22Rv1 (cell line): ENCODE results near the gene KIF26B.

Experiments
- ZFX ChIP-seq: fragments of 450-650 bp; IDR thresholded peaks from 2 replicates; pipeline ENCODE4 v1.6.1; 2017; ENCODE audit warnings: antibody characterized with exemption, borderline replicate concordance
- TF ChIP-seq, protein P1 (sequence below): fragments of 450-650 bp; IDR thresholded peaks from 2 replicates; pipeline ENCODE4 v1.5.1; 2017; ENCODE audit warnings: mild to moderate bottlenecking

DNA sequence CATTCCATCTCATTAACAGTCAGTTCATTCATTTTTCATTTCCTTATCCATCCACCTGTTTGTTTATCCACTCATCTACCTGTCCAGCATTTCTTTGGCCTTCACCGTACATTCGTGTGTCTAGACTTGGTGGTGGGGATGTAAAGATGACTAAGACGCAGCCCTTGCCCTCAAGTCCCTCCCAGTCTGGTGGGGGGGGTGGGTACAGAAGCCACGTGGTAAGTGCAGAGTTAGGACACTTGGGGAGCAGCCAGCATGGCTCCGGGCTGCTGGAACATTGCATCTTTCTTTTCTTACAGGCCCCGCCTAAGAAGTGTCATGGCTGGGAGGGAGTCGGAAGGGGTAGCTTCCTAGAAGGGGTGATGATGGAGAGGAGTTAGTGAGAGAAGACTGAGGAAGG lies 17.2 kb downstream of the KIF26B start:
- TF ChIP-seq, protein P1, sequence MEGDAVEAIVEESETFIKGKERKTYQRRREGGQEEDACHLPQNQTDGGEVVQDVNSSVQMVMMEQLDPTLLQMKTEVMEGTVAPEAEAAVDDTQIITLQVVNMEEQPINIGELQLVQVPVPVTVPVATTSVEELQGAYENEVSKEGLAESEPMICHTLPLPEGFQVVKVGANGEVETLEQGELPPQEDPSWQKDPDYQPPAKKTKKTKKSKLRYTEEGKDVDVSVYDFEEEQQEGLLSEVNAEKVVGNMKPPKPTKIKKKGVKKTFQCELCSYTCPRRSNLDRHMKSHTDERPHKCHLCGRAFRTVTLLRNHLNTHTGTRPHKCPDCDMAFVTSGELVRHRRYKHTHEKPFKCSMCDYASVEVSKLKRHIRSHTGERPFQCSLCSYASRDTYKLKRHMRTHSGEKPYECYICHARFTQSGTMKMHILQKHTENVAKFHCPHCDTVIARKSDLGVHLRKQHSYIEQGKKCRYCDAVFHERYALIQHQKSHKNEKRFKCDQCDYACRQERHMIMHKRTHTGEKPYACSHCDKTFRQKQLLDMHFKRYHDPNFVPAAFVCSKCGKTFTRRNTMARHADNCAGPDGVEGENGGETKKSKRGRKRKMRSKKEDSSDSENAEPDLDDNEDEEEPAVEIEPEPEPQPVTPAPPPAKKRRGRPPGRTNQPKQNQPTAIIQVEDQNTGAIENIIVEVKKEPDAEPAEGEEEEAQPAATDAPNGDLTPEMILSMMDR: no peak
- TF ChIP-seq ZFX: no peak
